GM19239 (cell line): ENCODE results near the gene COX10.
"Not testable (repeated sequence)": the region's sequence is repeated elsewhere in the genome, so short reads cannot be mapped to it uniquely, and the experiment has no call there.

Experiments used
- DNase-seq: peaks from one replicate; pipeline ENCODE4 v3.0.0; 2011; ENCODE audit warnings: low spot score; ENCODE audit not compliant: insufficient read length
- FAIRE-seq: peaks from 2 replicates; lab custom pipeline; 2011; peaks lifted over from hg19 to GRCh38; lab: Jason Lieb, UNC

Gene COX10

DNA sequence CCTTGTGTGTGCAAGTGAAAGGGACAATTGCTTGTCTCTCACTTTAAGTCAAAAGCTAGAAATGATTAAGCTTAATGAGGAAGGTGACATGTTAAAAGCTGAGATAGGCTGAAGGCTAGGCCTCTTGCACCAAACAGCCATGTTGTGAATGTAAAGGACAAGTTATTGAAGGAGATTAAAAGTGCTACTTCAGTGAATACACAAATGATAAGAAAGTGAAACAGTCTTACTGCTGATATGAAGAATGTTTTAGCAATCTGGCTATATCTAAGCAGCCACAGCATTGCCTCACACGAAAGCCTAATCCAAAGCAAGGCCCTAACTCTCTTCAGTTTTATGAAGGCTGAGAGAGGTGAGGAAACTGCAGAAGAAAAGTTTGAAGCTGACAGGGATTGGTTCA lies 96.3 kb downstream of the COX10 start:
- no peak for FAIRE-seq

DNA sequence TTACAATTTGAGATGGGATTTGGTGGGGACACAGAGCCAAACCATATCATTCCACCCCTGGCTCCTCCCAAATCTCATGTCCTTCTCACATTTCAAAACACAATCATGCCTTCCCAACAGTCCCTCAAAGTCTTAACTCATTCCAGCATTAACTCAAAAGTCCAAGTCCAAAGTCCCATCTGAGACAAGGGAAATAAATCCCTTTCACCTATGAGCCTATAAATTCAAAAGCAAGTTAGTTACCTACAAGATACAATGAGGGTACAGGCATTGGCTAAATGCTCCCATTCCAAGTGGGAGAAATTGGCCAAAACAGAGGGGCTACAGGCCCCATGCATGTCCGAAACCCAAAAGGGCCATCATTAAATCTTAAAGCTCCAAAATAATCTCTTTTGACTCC lies 98.5 kb downstream of the COX10 start:
- DNase-seq, FAIRE-seq: not testable (repeated sequence)

More for the DNA sequence above, 96.3 kb downstream of the COX10 start:
- DNase-seq: no peak

DNA sequence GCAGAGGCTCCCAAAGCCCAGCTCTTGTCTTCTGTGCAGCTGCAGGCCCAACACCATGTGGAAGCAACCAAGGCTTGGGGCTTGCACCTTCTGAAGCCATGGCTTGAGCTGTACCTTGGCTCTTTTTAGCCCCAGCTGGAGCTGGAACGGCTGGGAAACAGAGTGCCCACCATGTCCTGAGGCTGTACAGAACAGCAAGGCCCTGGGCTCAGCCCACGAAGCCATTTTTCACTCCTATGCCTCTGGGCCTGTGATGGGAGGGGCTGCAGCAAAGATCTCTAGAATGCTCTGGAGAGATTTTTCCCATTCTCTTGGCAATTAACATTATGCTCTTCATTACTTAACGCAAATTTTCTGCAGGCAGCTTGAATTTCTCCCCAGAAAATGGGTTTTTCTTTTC lies 99.3 kb downstream of the COX10 start:
- DNase-seq: no peak
- FAIRE-seq: no peak

DNA sequence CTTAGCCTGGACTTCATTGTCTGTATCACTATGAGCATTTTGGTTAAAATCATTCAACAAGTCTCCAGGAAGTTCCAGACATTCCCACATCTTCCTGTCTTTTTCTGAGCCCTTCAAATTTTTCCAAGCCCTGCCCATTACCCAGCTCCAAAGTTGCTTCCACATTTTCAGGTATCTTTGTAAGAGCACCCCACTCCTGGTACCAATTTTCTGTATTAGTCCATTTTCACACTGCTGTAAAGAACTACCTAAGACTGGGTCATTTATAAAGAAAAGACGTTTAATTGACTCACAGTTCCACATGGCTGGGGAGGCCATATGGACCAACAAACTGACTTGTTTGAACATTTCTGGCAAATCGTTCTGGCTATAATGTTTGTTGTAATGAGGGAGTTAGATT lies 100.0 kb downstream of the COX10 start:
- DNase-seq (no peak), FAIRE-seq (no peak)

DNA sequence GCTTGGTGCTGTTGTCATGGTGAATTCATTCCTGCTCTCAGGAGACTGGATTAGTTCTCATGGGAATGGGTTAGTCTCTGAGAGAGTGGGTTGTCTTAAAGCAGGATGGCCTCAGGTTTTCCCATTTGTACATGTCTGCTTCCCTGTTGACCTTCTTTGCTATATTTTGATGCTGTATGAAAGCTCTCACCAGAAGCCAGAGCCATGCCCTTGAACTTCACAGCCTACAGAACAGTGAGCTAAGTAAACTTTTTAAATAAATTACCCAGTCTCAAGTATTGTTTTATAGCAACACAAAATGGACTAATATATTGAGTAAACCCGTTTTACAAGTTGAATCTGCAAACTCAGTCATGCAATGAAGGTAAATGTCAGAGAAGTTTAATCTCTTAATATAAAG lies 100.6 kb downstream of the COX10 start:
- DNase-seq (no peak), FAIRE-seq (no peak)

DNA sequence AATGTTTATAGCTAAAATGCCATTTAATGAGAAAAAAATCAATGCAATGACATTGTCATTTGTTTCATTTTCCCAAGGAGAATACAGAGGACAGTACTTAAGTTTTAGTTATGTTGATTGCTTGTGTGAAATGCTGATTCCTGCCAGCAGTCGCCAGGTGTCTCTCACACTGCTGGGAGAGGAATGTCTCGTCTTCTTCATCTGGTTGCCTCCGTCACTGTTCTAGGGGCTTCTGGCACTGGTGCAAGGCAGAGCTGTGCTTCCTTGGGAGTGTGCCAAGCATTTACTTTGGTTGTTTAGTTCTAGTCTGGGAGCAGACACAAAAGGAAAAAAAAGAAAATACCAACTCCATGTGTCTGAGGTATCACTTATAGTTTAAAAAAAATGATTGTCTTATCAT lies 107.7 kb downstream of the COX10 start:
- not testable (repeated sequence) for FAIRE-seq, DNase-seq

DNA sequence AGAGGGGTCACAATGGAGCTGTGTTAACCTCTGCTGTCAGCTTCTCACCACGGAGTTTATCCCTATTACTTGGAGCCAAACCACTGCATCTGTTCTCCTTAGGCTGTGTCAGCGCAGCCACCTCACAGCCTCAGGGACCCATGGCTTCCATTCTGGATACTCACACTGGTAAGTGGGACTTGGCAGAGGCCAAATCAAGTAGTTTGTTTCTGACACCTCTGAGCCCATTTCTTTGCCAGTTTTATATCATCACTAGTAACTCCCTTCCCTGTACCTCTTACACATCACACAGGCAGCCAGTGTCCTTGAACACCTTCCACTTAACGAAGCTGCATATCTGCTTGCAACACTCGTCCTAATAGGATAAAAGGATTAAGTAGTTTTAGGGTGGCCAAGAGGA lies 108.5 kb downstream of the COX10 start:
- not testable (repeated sequence) for FAIRE-seq, DNase-seq

DNA sequence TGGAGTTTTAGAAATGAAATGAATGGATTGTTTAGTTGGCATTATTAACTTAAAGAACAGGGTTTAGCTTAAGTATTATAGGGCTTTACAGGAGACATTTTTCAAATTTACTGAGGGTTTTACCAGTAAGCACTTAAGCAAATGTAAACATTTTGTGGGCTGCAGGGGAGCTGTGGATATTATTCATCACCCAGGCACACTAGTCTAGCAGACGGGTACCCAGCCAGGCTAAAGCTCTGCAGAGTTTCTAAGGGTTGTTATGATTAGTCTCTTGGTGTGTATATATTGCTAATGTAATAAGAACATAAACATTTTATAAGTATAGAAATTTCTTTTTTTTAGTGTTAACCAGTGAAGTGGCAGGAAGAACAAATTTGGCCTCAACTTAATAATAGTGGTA lies 110.6 kb downstream of the COX10 start:
- not testable (repeated sequence) for FAIRE-seq, DNase-seq

DNA sequence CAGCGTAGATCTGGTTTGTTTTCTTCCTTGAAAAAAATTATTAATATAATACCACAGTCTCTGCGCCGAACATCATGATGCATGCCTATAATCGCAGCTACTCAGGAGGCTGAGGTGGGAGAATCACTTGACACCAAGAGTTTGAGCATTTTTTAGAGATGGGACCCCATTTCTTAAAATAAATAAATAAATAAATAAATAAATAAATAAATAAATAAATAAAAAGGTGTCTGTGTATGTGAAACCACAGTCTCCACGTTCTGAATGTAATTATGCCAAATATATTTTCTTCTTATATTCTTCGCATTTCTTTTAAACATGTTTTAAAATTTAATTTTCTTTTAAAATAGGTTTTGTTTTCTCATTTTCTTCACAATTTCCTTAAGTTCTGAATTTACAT lies 112.8 kb downstream of the COX10 start:
- FAIRE-seq: not testable (repeated sequence)

DNA sequence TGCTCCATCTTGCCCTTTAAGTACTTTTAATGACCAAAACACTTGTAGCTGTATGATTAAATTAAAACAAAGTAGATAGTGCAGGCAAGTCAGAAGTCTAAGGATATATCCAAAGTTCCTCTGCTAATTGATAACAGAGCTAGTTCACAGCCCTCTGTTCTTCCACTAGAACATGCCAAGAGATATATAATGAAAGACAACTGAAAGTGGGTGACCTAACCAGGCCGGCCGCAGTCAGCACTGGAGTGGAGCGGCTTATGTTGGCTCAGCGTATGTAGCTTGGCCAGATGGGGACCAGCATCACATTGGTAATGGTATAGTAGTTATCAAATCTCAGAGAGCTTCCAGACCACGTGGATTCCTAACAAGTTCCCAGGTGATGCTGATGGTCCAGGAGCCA lies 115.2 kb downstream of the COX10 start:
- peak; percentile 48 for FAIRE-seq

More for the DNA sequence above, 112.8 kb downstream of the COX10 start:
- not testable (repeated sequence) for DNase-seq

DNA sequence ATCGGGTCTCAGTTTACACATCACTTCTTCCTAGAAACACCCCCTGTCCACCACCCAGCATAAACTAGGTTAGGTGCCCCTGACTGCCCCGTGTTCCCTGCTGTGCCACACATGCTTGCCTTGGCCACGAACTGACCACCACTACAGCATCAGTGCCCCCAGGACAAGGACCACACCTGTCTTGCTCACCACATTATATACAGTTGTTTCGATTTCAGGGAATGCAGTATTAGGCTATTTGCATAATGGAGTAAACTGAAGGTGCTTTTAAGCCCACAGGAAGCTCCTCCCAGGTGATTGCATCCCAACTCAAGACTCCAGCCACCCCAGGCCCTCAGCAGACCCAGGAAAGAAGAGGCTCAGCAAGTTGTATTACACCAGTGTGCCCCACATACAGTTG lies 117.1 kb downstream of the COX10 start:
- not testable (repeated sequence) for DNase-seq, FAIRE-seq

More for the DNA sequence above, 115.2 kb downstream of the COX10 start:
- DNase-seq: not testable (repeated sequence)

DNA sequence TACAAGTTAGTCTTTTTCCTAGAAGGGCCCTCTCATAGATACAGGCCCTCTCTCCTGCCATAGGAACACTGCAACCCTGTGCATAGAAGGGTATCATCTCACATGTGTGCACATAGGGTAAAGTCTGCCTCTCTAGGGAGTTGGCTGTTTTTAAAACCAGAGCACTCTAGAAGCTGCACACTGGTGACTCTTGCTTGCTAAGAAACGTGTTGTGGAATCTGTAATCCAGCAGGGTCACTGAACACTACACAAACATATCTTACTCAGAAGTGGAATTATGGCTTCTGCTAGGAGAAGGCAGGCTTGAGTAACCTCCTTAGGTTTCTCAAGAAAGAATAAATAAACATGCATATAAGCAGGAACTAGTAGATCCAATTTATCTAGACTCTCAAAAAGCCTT lies 121.5 kb downstream of the COX10 start:
- not testable (repeated sequence) for FAIRE-seq, DNase-seq

DNA sequence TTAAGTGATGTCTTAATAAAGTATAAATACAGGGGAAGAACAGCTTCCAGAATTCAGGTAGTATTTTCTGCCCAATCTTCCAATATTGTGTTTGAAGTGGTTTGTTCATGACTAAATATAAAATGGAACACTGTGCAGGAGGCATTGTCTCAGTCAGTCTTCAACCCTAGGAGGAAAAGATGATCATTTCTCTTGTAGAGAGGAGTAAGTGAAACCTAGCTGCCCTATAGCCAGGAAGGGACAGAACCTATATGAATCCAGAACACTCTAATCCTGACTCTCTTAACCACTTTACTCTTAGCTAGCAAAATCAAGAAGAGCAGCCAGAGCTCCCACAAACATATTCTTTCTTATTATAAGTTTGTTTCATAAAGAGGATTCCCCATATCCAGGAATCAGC lies 122.2 kb downstream of the COX10 start:
- FAIRE-seq, DNase-seq: not testable (repeated sequence)

DNA sequence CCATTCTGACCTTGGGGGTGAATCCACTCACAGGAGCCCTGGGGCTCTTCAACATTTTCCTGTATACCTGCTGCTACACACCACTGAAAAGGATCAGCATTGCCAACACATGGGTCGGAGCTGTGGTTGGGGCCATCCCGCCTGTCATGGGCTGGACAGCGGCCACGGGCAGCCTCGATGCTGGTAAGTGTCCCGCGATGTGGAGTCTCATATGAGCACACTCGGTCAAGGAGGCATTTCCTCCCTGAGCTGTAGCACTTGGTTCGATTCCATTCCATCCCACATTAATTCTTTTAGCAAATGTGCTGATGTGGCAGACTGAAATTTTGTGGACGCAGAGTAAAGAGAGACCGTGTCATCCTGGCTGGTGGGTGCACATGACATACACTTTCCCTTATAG lies 122.7 kb downstream of the COX10 start:
- FAIRE-seq, DNase-seq: not testable (repeated sequence)

DNA sequence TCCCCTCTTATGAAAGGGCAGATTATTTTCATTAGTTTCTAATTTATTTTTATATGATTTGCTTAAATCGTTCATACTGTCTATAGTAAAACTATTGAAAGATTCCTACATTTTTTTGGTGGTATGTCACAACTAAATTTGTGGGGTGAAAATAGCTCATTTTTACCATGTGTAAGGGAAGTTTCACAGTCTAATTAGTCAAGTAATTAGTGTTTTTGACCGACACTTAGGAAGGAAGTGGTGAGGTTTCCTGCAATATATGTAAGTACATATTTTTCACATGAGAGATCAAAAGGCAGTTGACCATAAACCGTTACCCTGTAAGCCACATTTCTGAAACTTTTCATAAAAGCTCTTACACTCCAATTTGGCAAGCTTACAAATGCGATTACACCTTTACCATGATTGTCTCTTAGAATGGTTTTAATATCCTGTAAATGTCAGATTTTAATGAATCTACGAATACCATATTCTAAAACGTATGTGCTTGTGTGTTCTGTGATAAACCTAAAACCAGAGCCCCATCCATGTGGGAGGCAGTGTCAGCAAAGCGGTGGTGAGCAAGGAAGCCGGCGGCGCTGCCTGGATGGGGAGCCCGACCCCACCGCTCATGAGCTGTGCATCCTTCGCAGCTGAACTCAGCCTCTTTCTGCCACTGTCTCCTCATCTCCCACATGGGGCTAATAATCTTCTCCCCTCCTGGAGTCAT lies 123.5 kb downstream of the COX10 start:
- peak; percentile 64 for FAIRE-seq
- DNase-seq: not testable (repeated sequence)

DNA sequence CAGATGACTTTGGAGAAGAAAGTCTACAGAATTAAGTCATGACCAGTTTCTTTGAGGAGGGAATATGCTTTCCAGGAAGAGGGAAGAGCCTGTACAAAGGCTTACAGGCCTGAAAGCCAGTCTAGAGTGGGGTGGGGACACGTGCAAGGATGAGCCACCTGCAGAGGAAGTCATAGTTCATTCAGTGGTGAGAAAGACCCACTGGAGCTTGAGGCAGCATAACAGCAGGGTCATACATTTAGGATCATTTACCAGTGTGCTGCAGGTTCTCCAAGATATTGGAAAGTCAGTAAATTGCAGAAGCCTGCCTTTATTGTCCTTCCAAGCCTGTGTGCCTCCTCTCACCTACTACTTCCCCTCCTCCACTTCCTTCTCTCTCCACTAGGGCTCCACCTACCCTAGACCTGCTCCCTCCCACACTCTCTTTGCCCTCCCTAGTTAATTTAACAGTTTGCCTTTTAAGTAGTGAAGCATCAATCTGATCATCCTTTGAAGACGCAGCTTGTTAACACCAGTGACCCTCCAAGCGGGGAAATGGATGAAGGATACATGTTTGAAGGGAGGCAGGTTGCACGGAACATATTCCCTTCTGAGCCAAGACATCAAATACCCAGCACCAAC lies 127.2 kb downstream of the COX10 start:
- FAIRE-seq (no peak), DNase-seq (no peak)

DNA sequence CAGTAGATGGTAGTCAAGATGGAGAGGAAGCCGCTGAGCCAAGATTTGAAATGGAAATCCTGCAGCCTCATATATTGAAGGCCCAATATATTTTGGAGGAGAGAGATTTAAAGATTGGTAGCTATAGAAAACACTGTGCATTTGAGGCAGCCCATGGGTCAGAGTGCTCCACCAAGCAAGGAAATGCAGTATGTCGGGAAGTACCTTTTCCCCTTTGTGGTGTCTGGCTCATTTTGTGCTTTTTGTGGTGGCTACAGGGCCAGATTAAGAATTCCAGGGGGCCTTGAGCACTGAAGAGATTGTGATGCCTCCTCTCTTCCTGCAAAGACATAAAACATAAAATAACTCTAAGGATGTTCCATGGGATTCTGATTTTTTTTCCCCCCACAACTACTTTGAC lies 127.8 kb downstream of the COX10 start:
- FAIRE-seq (no peak), DNase-seq (no peak)

DNA sequence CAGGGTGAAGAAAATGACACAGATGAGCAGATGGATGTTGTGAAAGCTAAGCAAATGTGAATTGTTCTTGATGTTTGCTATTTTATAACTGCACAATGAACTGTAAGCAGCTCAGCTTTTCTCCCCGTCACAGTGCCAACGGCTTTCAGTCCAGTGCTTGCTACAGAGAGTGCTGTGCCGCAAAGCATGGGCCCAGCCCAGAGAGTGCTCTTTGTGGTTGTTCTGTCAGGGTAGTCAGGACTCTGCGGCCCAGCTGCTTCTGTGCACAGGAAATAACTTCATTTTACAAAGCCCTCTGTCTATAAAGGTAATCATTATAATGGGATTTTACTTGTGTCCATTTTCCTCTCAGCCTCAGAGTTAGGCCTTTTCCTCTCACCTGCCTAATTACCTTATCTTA lies 128.3 kb downstream of the COX10 start:
- FAIRE-seq (no peak), DNase-seq (no peak)

DNA sequence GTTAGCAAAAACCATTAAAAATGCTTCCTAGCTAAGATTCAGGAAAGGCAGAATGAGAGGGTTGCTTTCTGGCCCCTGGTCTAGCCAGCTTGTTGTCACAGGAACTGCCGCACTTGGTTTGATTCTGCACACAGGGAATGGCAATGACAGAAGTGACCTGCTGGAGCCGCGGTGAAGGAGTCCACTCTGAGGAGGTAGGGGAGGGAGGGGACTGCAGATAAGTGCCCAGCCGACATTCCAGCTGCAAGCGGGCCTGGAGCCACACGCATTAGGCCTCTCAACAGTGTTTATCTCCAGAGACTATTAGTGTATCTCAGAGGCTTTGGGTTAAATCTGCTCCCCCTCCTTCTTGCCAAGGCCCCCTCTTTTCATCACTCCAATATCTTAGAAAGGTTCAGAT lies 128.7 kb downstream of the COX10 start:
- DNase-seq (no peak), FAIRE-seq (no peak)

DNA sequence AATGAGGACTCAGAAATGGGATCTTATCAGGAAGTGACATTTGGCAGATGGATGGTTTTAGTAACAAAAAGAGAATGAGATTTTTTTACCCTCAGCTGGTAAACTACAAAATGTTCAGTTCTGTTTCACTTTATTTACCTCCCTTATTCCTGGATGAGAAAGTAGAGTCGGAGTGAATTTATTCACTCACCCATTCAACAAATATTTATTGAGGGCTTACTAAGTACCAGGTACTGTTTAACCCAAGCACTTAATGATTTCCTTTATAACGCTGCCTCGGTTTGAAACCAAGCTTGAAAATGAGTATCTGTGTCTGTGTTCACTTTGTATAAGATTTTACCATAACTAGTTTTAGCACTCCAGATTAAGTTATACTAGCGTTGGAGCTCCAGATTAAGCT lies 129.3 kb downstream of the COX10 start:
- FAIRE-seq (no peak), DNase-seq (no peak)

DNA sequence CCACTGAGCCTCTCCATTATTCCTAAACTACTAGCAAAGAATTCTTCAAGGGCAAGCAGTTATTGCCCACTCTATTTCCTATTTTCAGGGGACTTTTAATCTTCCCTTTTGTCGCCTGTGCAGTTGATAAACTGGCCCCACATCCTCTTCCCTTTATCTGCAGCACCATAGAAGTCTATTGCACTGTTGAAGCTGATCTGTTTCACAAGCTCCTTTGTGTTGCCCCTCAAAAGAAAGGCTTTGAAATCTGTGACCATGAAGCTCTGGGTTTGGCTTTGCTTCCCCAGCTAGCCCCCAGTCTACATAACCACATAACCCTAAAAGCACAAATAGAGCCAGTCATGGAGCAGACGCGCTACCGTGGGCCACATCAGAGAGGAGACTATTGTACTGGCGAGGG lies 130.3 kb downstream of the COX10 start:
- DNase-seq (no peak), FAIRE-seq (no peak)

DNA sequence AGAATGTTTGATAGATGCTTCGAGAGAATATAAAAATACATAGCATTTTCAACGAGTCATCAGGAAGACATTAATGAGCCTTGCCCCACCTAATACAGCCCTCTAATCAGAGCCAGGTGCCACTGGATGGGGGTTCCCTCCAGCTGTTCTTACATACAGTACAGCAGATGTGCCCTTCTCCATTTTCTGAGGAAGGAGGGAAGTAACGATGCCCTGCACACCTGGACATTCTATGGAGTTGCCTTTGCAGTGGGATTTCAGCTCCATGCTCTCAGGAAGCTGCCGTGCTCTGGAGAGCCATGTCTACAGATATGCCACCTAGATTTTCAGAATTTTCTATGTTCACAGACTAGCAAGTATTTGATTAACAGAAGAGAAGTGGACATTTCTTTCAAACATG lies 131.1 kb downstream of the COX10 start:
- FAIRE-seq (no peak), DNase-seq (no peak)
